Vagina (tissue), 2 donors: ENCODE results near the gene CLEC2B.

Experiments used
- CTCF ChIP-seq, 3 experiments: fragments of 450-650 bp in 2 of 3; fragments of 200-600 bp in 1 of 3; sonication (generic) in 1 of 3; IDR thresholded peaks; one replicate each; pipeline ENCODE4 v1.5.1; 2017 to 2019; ENCODE audit warnings: antibody characterized with exemption in 3 of 3, mild to moderate bottlenecking in 2 of 3, moderate library complexity in 2 of 3
- POLR2A ChIP-seq, 2 donors: fragments of 450-650 bp; IDR thresholded peaks; one replicate each; pipeline ENCODE4 v1.6.1; 2017; ENCODE audit warnings: antibody characterized with exemption in 2 of 2, mild to moderate bottlenecking in 2 of 2, moderate library complexity in 2 of 2

GRCh38 chr12:9809338-9809737 is 59.8 kb downstream of the CLEC2B start:
- TF ChIP-seq POLR2A (IDR thresholded peaks at IDR 0.05) (no peak), CTCF (IDR thresholded peaks at IDR 0.05) (no peak)
